Measurements from ENCODE around the gene HIC1.

DNA sequence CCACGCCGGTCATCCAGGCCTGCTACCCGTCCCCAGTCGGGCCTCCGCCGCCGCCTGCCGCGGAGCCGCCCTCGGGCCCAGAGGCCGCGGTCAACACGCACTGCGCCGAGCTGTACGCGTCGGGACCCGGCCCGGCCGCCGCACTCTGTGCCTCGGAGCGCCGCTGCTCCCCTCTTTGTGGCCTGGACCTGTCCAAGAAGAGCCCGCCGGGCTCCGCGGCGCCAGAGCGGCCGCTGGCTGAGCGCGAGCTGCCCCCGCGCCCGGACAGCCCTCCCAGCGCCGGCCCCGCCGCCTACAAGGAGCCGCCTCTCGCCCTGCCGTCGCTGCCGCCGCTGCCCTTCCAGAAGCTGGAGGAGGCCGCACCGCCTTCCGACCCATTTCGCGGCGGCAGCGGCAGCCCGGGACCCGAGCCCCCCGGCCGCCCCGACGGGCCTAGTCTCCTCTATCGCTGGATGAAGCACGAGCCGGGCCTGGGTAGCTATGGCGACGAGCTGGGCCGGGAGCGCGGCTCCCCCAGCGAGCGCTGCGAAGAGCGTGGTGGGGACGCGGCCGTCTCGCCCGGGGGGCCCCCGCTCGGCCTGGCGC, 2.4 kb downstream of the HIC1 start:
- no peak for TF ChIP-seq POLR2AphosphoS5 (IDR thresholded peaks at IDR 0.05)
- TF ChIP-seq, protein P1, sequence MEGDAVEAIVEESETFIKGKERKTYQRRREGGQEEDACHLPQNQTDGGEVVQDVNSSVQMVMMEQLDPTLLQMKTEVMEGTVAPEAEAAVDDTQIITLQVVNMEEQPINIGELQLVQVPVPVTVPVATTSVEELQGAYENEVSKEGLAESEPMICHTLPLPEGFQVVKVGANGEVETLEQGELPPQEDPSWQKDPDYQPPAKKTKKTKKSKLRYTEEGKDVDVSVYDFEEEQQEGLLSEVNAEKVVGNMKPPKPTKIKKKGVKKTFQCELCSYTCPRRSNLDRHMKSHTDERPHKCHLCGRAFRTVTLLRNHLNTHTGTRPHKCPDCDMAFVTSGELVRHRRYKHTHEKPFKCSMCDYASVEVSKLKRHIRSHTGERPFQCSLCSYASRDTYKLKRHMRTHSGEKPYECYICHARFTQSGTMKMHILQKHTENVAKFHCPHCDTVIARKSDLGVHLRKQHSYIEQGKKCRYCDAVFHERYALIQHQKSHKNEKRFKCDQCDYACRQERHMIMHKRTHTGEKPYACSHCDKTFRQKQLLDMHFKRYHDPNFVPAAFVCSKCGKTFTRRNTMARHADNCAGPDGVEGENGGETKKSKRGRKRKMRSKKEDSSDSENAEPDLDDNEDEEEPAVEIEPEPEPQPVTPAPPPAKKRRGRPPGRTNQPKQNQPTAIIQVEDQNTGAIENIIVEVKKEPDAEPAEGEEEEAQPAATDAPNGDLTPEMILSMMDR (IDR thresholded peaks at IDR 0.05) = no peak

All from sigmoid colon (tissue), 4 donors.